GM21576 (cell line): Measurements from ENCODE around the gene TOPORS.
A peak's percentile ranks its signal among the peaks of the same experiment; 100 is the strongest.
"Not testable (repeated sequence)": the region's sequence is repeated elsewhere in the genome, so short reads cannot be mapped to it uniquely, and the experiment has no call there.

Experiments
- ATAC-seq: cut with Tn5 transposase; IDR thresholded peaks from one replicate; pipeline ENCODE4 v1.9.1; 2021; ENCODE audit warnings: mild to moderate bottlenecking, moderate library complexity; ENCODE audit not compliant: unreplicated experiment

TOPORS gene

GRCh38 chr9:32566770-32567169 lies 14.4 kb upstream of the TOPORS start:
- ATAC-seq: no peak

DNA sequence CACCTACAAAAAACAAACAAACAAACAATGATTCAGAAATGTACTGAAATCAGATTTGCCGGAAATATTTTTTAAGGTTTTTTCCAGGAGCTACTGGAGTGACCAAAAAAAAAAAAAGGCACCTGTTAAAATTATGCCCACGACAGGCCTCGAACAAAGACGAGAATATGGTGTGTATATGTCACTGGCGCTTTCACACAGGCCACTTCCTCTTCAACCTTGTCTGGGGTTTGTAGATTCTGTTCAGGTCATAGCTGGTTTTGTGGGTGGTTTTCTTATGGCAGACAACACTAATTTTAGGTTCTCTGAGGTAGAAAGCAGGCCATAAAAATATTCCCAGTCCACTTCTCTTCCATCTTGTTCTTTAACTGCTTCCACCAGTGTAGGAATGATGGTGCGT lies 13.6 kb upstream of the TOPORS start:
- ATAC-seq: no peak

GRCh38 chr9:32558408-32558934 lies 6.1 kb upstream of the TOPORS start:
- no peak for ATAC-seq

GRCh38 chr9:32554591-32554990 lies 2.2 kb upstream of the TOPORS start:
- no peak for ATAC-seq

DNA sequence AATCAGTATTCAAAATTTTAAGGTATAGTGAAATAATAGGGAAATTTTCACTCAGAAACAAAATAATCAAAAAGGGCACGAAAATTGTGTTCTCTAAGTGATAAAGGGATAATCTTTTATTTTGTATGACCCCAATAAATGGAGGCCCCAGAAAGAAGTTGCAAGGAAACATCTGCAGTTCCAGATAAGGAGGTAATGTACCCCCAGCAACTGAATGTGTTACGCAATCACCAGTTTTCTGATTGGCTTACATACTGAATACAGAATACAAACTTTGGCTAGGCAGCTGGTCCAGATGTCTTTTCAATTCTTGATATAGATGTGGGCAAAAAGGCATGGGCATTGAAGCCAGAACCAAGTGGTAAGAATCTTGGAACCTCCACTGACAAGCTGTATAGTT lies 1.7 kb upstream of the TOPORS start:
- ATAC-seq: no peak

GRCh38 chr9:32551276-32552051 lies 922 bp downstream of the TOPORS start:
- ATAC-seq: no peak

- peak; percentile 65 for ATAC-seq
Observed at GRCh38 chr9:32550562-32551275, 1.7 kb downstream of the TOPORS start.

DNA sequence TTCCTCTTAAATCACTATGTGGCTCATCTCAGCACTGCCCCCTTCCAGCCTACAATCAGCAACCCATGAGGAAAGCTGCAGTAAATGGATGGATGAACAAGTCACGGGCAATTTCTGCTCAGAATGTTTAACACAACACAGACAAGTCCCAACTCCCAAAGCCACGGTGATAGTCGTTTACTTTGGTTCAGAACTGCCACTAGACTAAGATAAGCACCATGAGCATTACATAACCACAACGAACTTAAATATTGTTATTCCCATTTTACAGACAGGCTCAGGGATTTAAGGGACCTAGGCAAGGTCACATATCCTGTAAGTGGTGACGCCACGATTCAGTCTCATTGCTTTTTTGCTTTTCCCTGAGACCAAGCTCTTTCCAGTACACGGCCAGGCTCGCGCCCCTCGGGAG lies 2.2 kb downstream of the TOPORS start:
- ATAC-seq: no peak

DNA sequence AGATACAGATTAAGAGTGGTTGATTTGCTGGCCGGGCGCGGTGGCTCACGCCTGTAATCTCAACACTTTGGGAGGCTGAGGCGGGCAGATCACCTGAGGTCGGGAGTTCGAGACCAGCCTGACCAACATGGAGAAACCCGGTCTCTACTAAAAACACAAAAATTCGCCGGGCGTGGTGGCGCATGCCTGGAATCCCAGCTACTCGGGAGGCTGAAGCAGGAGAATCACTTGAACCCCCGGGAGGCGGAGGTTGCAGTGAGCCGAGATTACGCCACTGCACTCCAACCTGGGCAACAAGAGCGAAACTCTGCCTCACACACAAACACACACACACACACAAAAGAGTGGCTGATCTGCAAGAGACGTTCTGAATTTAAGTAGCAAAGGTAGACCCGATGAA lies 4.2 kb downstream of the TOPORS start:
- not testable (repeated sequence) for ATAC-seq

DNA sequence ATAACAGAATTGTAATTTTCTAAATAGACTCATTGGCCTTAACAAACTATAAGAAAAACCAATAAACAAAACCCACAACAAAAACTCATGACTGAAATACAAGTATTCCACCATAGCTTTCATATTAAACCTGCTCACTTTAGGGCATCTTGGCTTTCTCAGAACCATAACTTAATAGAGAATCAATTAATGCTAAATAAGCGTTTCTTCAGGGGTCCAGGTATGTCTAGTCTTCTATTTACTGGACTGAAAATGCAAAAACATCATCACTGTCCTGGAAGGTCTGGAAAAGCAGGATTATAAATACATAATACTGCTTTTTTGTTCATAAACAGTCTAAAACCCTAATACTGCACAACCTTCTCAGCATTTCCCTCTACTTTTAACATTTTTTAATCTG lies 6.5 kb downstream of the TOPORS start:
- ATAC-seq: no peak

DNA sequence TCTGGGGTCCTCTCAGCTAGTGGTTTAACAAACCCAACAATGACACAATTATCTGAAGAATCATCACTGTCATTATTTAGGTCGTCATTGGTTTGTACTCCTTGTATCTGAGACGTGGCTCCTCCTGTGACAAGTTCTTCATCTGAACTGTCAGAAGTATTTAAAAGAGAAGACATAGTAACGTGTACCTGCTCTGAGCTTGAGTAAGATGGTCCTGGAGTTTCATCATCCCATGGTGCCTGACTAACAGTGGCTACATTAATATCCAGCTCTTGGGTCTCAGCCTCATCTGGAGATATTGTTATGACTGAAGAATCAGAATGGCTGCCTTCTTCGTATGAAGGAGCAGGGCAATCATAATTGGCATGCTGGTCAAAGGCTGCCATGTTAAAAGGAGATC lies 9.3 kb downstream of the TOPORS start:
- no peak for ATAC-seq

DNA sequence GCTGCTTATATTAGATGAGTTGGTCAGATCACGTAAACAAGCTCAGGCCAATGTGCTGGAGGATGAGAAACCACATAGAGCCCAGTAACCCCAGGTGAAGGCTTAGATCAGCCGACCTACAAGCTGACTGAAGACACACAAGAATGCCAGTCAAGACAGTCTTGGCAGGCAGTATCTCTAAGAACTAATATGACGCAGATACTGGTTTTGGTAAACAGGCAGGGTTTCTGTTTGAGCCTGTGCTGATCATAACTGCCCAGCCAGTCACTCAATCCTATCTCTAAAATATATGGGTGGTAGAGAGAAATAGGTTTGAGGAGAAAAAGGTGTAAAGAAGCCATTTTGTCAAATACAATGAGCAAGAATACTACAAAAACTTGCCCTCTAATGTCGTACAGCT lies 18.6 kb downstream of the TOPORS start:
- ATAC-seq: no peak

DNA sequence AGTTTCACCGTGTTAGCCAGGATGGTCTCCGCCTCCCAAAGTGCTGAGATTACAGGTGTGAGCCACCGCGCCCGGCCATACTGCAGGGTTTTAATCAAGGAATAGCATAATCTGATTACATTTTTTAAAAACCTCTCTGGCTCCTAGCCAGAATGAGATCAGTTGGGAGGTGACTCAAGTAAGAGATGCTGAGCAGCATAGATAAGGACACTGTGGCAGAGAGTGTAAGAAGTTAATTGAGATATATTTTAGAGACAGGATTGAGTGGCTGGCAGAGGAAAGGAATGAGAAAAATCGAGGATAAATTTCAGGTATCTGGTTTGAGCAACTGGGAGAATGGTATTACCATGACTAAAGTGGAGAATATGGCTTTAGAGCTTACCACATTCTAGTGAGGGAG lies 19.1 kb downstream of the TOPORS start:
- no peak for ATAC-seq

GRCh38 chr9:32526707-32527048 lies 25.7 kb downstream of the TOPORS start:
- no peak for ATAC-seq

DNA sequence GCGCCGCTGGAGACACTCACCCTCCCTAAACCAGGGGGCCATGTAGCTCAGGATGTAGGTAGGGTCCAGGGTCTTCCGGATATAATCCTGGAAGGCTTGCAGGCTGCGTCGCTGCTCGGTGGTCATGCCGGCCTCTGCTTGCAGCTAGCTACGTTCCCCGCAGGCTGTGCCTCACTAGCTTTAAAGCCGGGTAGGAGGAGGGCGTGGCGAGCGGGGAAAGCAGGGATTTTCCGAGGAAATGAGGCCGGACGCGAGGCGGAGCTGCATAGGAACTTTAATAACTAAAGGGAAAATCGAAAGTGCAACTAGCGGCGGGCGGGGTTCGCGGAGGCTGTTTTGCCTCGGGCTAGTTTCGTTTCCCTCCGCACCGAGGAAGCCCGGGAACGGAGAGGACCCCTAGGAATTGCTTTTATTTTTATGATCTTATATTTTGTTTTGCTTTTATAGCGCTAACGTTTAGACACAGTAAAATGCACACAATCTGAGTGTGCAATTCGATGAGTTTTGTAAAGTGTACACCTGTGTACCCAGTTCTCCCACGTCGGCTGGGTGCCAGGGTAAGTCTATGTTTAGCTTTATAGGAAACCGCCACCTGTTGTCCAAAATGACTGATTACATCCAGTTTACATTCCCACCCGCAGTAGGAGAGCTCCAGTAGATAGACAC lies 26.2 kb downstream of the TOPORS start, which contains the start of gene RIGI:
TSS of gene RIGI (minus strand) at position 156 of the 666 bp plus-strand sequence. CDS start at position 126, 30 bp downstream.
- ATAC-seq: peak; percentile 65

- ATAC-seq: no peak
Observed at GRCh38 chr9:32525709-32526030, 26.7 kb downstream of the TOPORS start.

- ATAC-seq: no peak
Observed at GRCh38 chr9:32524892-32525708, 27.3 kb downstream of the TOPORS start.

DNA sequence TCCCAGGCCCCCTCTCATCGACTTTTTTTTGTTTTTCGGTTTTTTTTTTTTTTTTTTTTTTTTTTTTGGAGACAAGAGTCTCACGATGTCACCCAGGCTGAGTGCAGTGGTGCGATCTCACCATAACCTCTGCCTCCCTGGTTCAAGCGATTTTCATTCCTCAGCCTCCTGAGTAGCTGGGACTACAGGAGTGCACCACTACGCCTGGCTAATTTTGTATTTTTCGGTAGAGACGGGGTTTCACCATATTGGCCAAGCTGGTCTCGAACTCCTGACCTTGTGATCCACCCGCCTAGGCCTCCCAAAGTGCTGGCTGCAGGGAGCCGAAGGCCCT lies 27.9 kb downstream of the TOPORS start:
- ATAC-seq: not testable (repeated sequence)

DNA sequence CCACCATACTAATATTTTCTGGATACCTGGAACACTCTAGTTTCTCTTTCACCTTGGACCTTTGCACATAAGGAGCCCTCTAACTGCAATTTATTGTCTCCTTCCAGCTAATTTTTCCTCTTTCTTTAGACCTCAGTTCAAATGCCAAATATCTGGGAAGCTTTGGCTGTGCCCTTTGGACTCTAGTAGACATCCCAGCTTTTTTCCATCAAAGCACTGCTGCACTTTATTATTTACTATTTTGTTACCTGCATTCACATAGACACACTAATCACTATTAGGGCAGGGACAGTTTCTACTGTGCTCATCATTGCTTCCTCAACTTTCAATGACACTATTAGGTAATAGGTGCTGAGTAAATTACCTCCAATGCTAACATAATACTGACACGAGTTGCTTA lies 28.5 kb downstream of the TOPORS start:
- no peak for ATAC-seq

DNA sequence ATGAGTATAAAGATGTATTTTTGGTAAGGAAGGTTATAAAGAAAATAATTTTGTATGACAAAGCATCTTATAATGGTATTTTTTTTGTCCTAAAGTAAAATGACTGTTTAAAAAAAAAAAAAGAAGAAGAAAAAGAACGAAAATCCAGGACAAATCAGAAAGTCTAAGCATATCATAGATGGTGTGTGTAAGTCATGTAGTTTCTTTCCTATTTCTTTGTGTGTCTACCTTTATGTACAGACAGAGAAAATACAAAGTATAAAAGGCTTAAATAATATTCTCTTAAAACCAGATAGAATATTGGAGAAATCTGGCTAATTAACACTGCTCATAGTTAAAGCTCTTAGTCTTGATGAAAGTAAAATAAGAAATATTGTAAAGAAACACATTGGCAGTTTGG lies 34.1 kb downstream of the TOPORS start:
- no peak for ATAC-seq

- no peak for ATAC-seq
Observed at GRCh38 chr9:32516241-32516640, 36.1 kb downstream of the TOPORS start.
